Neural cell (in vitro differentiated cells): Measurements from ENCODE around the gene BCCIP. TPM values are rescaled to one million over a fixed set of nuclear protein-coding genes. Genes with fewer than 3 reads are reported as not detected.
A peak's percentile ranks its signal among the peaks of the same experiment; 100 is the strongest.

Experiments
- H2AFZ ChIP-seq: fragments of 200-600, 300-800 bp; sonication (generic), shearing (Covaris generic); 2 replicates; pipeline ENCODE4 v1.6.0; 2014; ENCODE audit warnings: low read depth, mild to moderate bottlenecking, antibody characterized with exemption, low read length, moderate library complexity
- H3F3A ChIP-seq: fragments of 200-600 bp; shearing (Covaris generic); 2 replicates; pipeline ENCODE4 v1.6.1; 2016; ENCODE audit warnings: mild to moderate bottlenecking, moderate library complexity, mixed read lengths, antibody characterized with exemption, low read length; ENCODE audit not compliant: insufficient read depth, poor library complexity, severe bottlenecking
- H3K27ac ChIP-seq: fragments of 200-600, 300-800 bp; sonication (generic), shearing (Covaris generic); 2 replicates; pipeline ENCODE4 v1.5.1; 2014; ENCODE audit warnings: mild to moderate bottlenecking, low read length, moderate library complexity
- H3K27me3 ChIP-seq: fragments of 300-800, 200-600 bp; sonication (generic), shearing (Covaris generic); 2 replicates; pipeline ENCODE4 v1.6.0; 2014; ENCODE audit warnings: mild to moderate bottlenecking, low read depth, low read length, moderate library complexity; ENCODE audit not compliant: insufficient read depth
- H3K36me3 ChIP-seq: fragments of 300-800, 200-600 bp; sonication (generic), shearing (Covaris generic); 2 replicates; pipeline ENCODE4 v1.5.1; 2014; ENCODE audit warnings: mild to moderate bottlenecking, antibody characterized with exemption, low read length, moderate library complexity; ENCODE audit not compliant: insufficient read depth
- H3K4me2 ChIP-seq: fragments of 300-800, 200-600 bp; sonication (generic), shearing (Covaris generic); 2 replicates; pipeline ENCODE4 v1.6.0; 2014; ENCODE audit warnings: mild to moderate bottlenecking, low read length
- H3K4me3 ChIP-seq: fragments of 300-800, 200-600 bp; sonication (generic), shearing (Covaris generic); 2 replicates; pipeline ENCODE4 v1.5.1; 2014; ENCODE audit warnings: mild to moderate bottlenecking, low read length, moderate library complexity
- H3K79me2 ChIP-seq: fragments of 200-600 bp; shearing (Covaris generic); replicated peaks from 2 replicates; pipeline ENCODE4 v1.6.0; 2014; ENCODE audit warnings: mild to moderate bottlenecking, low read length, moderate library complexity; ENCODE audit not compliant: insufficient read depth
- H3K9ac ChIP-seq: fragments of 300-800, 200-600 bp; sonication (generic), shearing (Covaris generic); 2 replicates; pipeline ENCODE4 v1.6.1; 2016; ENCODE audit warnings: mild to moderate bottlenecking, low read length, mixed read lengths
- H3K9me2 ChIP-seq: fragments of 200-600 bp; shearing (Covaris generic); 2 replicates; pipeline ENCODE4 v1.6.1; 2016; ENCODE audit warnings: mild to moderate bottlenecking, low read length, mixed read lengths; ENCODE audit not compliant: insufficient read depth
- H3K9me3 ChIP-seq: fragments of 200-600, 300-800 bp; sonication (generic), shearing (Covaris generic); 2 replicates; pipeline ENCODE4 v1.6.1; 2016; ENCODE audit warnings: mild to moderate bottlenecking, mixed run types, low read length, moderate library complexity, mixed read lengths
- H4K20me1 ChIP-seq: fragments of 200-600 bp; shearing (Covaris generic); 2 replicates; pipeline ENCODE4 v1.6.1; 2016; ENCODE audit warnings: mild to moderate bottlenecking, mixed run types; ENCODE audit not compliant: insufficient read depth
- EP300 ChIP-seq: fragments of 450-650 bp; conservative IDR thresholded peaks from 2 replicates; pipeline ENCODE4 v1.6.1; 2014; ENCODE audit warnings: antibody characterized with exemption, mild to moderate bottlenecking, moderate library complexity; ENCODE audit not compliant: poor library complexity, severe bottlenecking
- EZH2 ChIP-seq: fragments of 200-600, 300-800 bp; shearing (Covaris generic), sonication (generic); IDR thresholded peaks from 2 replicates; pipeline ENCODE4 v1.6.1; 2014; ENCODE audit warnings: antibody characterized with exemption, low read length, borderline replicate concordance, mild to moderate bottlenecking; ENCODE audit not compliant: insufficient read depth, poor library complexity, severe bottlenecking
- MXI1 ChIP-seq: fragments of 450-650 bp; conservative IDR thresholded peaks from 2 replicates; pipeline ENCODE4 v1.6.1; 2014; ENCODE audit warnings: antibody characterized with exemption, mild to moderate bottlenecking; ENCODE audit not compliant: poor library complexity, severe bottlenecking
- POLR2AphosphoS5 ChIP-seq: IDR thresholded peaks from 2 replicates; pipeline ENCODE4 v1.6.1; 2012
- RAD21 ChIP-seq: fragments of 450-650 bp; conservative IDR thresholded peaks from 2 replicates; pipeline ENCODE4 v1.6.1; 2014; ENCODE audit warnings: antibody characterized with exemption, mild to moderate bottlenecking, moderate library complexity
- SMC3 ChIP-seq: fragments of 450-650 bp; conservative IDR thresholded peaks from 2 replicates; pipeline ENCODE4 v1.6.1; 2014; ENCODE audit warnings: antibody characterized with exemption, mild to moderate bottlenecking, moderate library complexity; ENCODE audit not compliant: poor library complexity
- TAF1 ChIP-seq: IDR thresholded peaks from 2 replicates; pipeline ENCODE4 v1.6.1; 2012; ENCODE audit warnings: low read depth
- polyA plus RNA-seq: library from polyadenylated mRNA; depleted of rRNA; stranded (reverse); fragments of >200 nt; gene quantifications from 2 replicates; pipeline ENCODE4 v1.2.3, GENCODE V29; 2014
- TF ChIP-seq, protein P1 (sequence below): IDR thresholded peaks from 2 replicates; pipeline ENCODE4 v1.6.1; 2012; ENCODE audit warnings: borderline replicate concordance
- TF ChIP-seq, protein P2 (sequence below): fragments of 450-650 bp; IDR thresholded peaks from 2 replicates; pipeline ENCODE4 v1.5.1; 2014; ENCODE audit warnings: antibody characterized with exemption, mild to moderate bottlenecking, moderate library complexity; ENCODE audit not compliant: poor library complexity, severe bottlenecking

BCCIP gene
- polyA plus RNA-seq, 1 donor from 2014 or later = 95.8 TPM

DNA sequence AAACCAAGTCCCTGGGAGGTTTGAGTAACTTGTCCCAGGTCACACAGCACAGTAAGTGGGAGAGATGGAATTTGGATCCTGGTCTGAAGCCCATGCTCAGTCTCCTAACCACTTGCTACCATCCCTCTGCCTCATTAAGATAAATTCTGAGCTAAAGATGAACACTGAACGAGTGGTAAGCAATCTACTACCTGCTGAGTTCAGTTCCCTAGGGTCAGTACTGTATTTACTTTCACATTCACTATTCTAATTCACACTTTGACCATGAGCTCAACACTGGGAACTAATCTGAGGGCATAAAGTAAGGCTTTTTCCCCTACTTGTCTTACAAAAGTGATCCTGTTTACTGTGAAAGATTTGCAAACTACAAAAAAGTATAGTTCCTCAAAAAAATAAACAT is 2.6 kb upstream of the BCCIP start:
- no peaks in the 10 kb centered on the region for H3F3A ChIP-seq
- TF ChIP-seq SMC3 (no peak), TAF1 (no peak), EZH2 (no peak), MXI1 (no peak), EP300 (no peak), RAD21 (no peak), POLR2AphosphoS5 (no peak)
- TF ChIP-seq, protein P1, sequence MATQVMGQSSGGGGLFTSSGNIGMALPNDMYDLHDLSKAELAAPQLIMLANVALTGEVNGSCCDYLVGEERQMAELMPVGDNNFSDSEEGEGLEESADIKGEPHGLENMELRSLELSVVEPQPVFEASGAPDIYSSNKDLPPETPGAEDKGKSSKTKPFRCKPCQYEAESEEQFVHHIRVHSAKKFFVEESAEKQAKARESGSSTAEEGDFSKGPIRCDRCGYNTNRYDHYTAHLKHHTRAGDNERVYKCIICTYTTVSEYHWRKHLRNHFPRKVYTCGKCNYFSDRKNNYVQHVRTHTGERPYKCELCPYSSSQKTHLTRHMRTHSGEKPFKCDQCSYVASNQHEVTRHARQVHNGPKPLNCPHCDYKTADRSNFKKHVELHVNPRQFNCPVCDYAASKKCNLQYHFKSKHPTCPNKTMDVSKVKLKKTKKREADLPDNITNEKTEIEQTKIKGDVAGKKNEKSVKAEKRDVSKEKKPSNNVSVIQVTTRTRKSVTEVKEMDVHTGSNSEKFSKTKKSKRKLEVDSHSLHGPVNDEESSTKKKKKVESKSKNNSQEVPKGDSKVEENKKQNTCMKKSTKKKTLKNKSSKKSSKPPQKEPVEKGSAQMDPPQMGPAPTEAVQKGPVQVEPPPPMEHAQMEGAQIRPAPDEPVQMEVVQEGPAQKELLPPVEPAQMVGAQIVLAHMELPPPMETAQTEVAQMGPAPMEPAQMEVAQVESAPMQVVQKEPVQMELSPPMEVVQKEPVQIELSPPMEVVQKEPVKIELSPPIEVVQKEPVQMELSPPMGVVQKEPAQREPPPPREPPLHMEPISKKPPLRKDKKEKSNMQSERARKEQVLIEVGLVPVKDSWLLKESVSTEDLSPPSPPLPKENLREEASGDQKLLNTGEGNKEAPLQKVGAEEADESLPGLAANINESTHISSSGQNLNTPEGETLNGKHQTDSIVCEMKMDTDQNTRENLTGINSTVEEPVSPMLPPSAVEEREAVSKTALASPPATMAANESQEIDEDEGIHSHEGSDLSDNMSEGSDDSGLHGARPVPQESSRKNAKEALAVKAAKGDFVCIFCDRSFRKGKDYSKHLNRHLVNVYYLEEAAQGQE = no peak
- TF ChIP-seq, protein P2, sequence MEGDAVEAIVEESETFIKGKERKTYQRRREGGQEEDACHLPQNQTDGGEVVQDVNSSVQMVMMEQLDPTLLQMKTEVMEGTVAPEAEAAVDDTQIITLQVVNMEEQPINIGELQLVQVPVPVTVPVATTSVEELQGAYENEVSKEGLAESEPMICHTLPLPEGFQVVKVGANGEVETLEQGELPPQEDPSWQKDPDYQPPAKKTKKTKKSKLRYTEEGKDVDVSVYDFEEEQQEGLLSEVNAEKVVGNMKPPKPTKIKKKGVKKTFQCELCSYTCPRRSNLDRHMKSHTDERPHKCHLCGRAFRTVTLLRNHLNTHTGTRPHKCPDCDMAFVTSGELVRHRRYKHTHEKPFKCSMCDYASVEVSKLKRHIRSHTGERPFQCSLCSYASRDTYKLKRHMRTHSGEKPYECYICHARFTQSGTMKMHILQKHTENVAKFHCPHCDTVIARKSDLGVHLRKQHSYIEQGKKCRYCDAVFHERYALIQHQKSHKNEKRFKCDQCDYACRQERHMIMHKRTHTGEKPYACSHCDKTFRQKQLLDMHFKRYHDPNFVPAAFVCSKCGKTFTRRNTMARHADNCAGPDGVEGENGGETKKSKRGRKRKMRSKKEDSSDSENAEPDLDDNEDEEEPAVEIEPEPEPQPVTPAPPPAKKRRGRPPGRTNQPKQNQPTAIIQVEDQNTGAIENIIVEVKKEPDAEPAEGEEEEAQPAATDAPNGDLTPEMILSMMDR = no peak
- H3K27me3 ChIP-seq = no peaks in the 10 kb centered on the region
- no peaks in the 10 kb centered on the region for H3K36me3 ChIP-seq
- H2AFZ ChIP-seq = no peak overlapping the region
- H3K79me2 ChIP-seq = peaks cover 18% of the 10 kb centered on the region
- no peak overlapping the region for H3K27ac ChIP-seq
- no peak overlapping the region for H3K9ac ChIP-seq
- H3K9me2 ChIP-seq = no peaks in the 10 kb centered on the region
- no peaks in the 10 kb centered on the region for H3K9me3 ChIP-seq
- no peaks in the 10 kb centered on the region for H4K20me1 ChIP-seq
- no peak overlapping the region for H3K4me2 ChIP-seq
- no peak overlapping the region for H3K4me3 ChIP-seq

DNA sequence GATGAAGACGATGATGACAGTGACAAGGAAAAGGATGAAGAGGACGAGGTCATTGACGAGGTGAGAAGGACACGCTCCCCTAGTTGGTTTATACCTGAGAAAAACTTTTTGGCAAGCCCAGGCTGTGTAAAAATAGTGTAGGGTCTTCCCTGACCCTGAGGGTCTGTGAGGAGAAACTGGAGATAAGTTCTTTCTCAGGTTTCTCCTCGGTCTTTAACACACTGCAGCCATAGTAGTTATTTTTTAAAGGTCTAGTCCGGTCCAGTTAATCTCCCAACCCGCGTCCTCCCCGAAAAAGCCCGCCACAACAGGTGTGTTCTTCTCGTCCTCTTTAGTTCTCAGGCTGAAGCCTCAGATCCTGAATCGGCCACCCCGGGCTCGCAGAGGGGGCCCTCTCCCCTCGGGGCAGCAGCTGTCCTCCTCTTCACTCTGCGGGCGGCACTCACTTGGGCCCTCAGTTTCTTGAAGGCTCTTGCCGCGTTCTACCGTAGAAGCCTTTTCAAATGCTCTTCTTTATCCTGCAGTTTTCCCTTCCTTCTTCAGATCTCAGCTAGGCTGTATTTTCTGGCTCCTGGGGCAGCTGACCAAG is 411 bp downstream of the BCCIP start:
- Histone ChIP-seq H3F3A (no peaks in the 10 kb centered on the region), H3K27ac (no peak overlapping the region), H3K36me3 (no peaks in the 10 kb centered on the region), H3K9me2 (no peaks in the 10 kb centered on the region), H3K79me2 (peaks cover 25% of the 10 kb centered on the region), H3K4me2 (peak overlapping the region; percentile 75), H4K20me1 (no peaks in the 10 kb centered on the region), H3K9me3 (no peaks in the 10 kb centered on the region), H3K9ac (peak overlapping the region; percentile 80), H3K4me3 (peak overlapping the region; percentile 69), H2AFZ (peak overlapping the region; percentile 75), H3K27me3 (no peaks in the 10 kb centered on the region)
- TF ChIP-seq EP300 (no peak), TAF1 (no peak), EZH2 (no peak), RAD21 (no peak), POLR2AphosphoS5 (no peak), MXI1 (no peak), SMC3 (no peak)
- TF ChIP-seq, protein P1 = no peak
- TF ChIP-seq, protein P2 = no peak
